H9 (cell line): Measurements from ENCODE around the gene FKBP8. TPM values are rescaled to one million over a fixed set of nuclear protein-coding genes. Genes with fewer than 3 reads are reported as not detected.

Experiments used
- DNase-seq: peaks from one replicate; pipeline ENCODE4 v3.0.0-alpha.2; 2017
- H2AFZ ChIP-seq: one replicate; pipeline ENCODE4 v1.6.1; 2013; ENCODE audit warnings: mild to moderate bottlenecking, low read length, control low read depth, moderate library complexity
- H2AK5ac ChIP-seq: 2 replicates; pipeline ENCODE4 v1.6.1; 2013; ENCODE audit warnings: low read length, control low read depth, mixed read lengths; ENCODE audit not compliant: insufficient read length
- H2BK120ac ChIP-seq: one replicate; pipeline ENCODE4 v1.6.1; 2013; ENCODE audit warnings: low read depth, mild to moderate bottlenecking, low read length, control low read depth, inconsistent platforms; ENCODE audit not compliant: poor library complexity, severe bottlenecking
- H2BK12ac ChIP-seq: 2 replicates; pipeline ENCODE4 v1.6.1; 2013; ENCODE audit warnings: low read length, control low read depth, mixed read lengths, low read depth; ENCODE audit not compliant: insufficient read length
- H2BK15ac ChIP-seq: 2 replicates; pipeline ENCODE4 v1.6.1; 2013; ENCODE audit warnings: low read depth, low read length, control low read depth
- H2BK20ac ChIP-seq: one replicate; pipeline ENCODE4 v1.6.1; 2013; ENCODE audit warnings: low read depth, mild to moderate bottlenecking, low read length, control low read depth, inconsistent platforms; ENCODE audit not compliant: poor library complexity, severe bottlenecking
- H2BK5ac ChIP-seq: 2 replicates; pipeline ENCODE4 v1.6.1; 2013; ENCODE audit warnings: low read length, control low read depth, mixed read lengths; ENCODE audit not compliant: insufficient read length
- H3K14ac ChIP-seq: 2 replicates; pipeline ENCODE4 v1.6.1; 2013; ENCODE audit warnings: low read length, control low read depth; ENCODE audit not compliant: insufficient read depth
- H3K18ac ChIP-seq: 2 replicates; pipeline ENCODE4 v1.6.1; 2013; ENCODE audit warnings: low read depth, mild to moderate bottlenecking, mixed read lengths, low read length, control low read depth; ENCODE audit not compliant: insufficient read length
- H3K23ac ChIP-seq: 2 replicates; pipeline ENCODE4 v1.6.1; 2013; ENCODE audit warnings: low read length, control low read depth, mixed read lengths, low read depth; ENCODE audit not compliant: insufficient read length
- H3K23me2 ChIP-seq: 2 replicates; pipeline ENCODE4 v1.6.1; 2013; ENCODE audit warnings: low read depth, mild to moderate bottlenecking, mixed read lengths, low read length, control low read depth; ENCODE audit not compliant: insufficient read length, poor library complexity, severe bottlenecking
- H3K27ac ChIP-seq: 2 replicates; pipeline ENCODE4 v1.5.1; 2013; ENCODE audit warnings: low read length, control low read depth, mixed read lengths, low read depth; ENCODE audit not compliant: insufficient read length
- H3K27me3 ChIP-seq: 2 replicates; pipeline ENCODE4 v1.6.1; 2013; ENCODE audit warnings: low read length, control low read depth, inconsistent platforms; ENCODE audit not compliant: insufficient read depth
- H3K4ac ChIP-seq: 2 replicates; pipeline ENCODE4 v1.6.1; 2013; ENCODE audit warnings: low read depth, mild to moderate bottlenecking, control low read depth, inconsistent platforms, low read length, moderate library complexity
- H3K4me1 ChIP-seq: 2 replicates; pipeline ENCODE4 v1.6.1; 2013; ENCODE audit warnings: low read length, control low read depth, inconsistent platforms; ENCODE audit not compliant: insufficient read depth
- H3K4me2 ChIP-seq: 2 replicates; pipeline ENCODE4 v1.6.1; 2013; ENCODE audit warnings: low read length, control low read depth, mixed read lengths; ENCODE audit not compliant: insufficient read length, insufficient read depth
- H3K56ac ChIP-seq: 2 replicates; pipeline ENCODE4 v1.6.1; 2013; ENCODE audit warnings: low read depth, mild to moderate bottlenecking, mixed read lengths, low read length, control low read depth; ENCODE audit not compliant: insufficient read length
- H3K79me1 ChIP-seq: 2 replicates; pipeline ENCODE4 v1.6.1; 2013; ENCODE audit warnings: low read depth, mild to moderate bottlenecking, moderate library complexity, low read length, control low read depth, inconsistent platforms; ENCODE audit not compliant: insufficient read depth, poor library complexity, severe bottlenecking
- H3K79me2 ChIP-seq: 2 replicates; pipeline ENCODE4 v1.6.1; 2013; ENCODE audit warnings: low read length, control low read depth, inconsistent platforms; ENCODE audit not compliant: insufficient read depth
- H3K9ac ChIP-seq: 2 replicates; pipeline ENCODE4 v1.6.1; 2013; ENCODE audit warnings: low read length, control low read depth, mixed read lengths; ENCODE audit not compliant: insufficient read length; ENCODE audit errors: extremely low read depth
- H3K9me3 ChIP-seq: one replicate; pipeline ENCODE4 v1.6.1; 2013; ENCODE audit warnings: low read depth, low read length, inconsistent platforms; ENCODE audit not compliant: control insufficient read depth
- H3T11ph ChIP-seq: one replicate; pipeline ENCODE4 v1.6.1; 2013; ENCODE audit warnings: mild to moderate bottlenecking, low read length, control low read depth, inconsistent platforms
- H4K20me1 ChIP-seq: one replicate; pipeline ENCODE4 v1.6.1; 2013; ENCODE audit not compliant: control insufficient read depth, insufficient read length, insufficient read depth
- H4K5ac ChIP-seq: 2 replicates; pipeline ENCODE4 v1.6.1; 2013; ENCODE audit warnings: low read depth, mild to moderate bottlenecking, mixed read lengths, low read length, control low read depth; ENCODE audit not compliant: insufficient read length
- H4K8ac ChIP-seq: replicated peaks from 2 replicates; pipeline ENCODE4 v1.6.1; 2013; ENCODE audit warnings: low read length, control low read depth, mixed read lengths, low read depth; ENCODE audit not compliant: insufficient read length
- H4K91ac ChIP-seq: 2 replicates; pipeline ENCODE4 v1.6.1; 2013; ENCODE audit warnings: low read depth, mild to moderate bottlenecking, moderate library complexity, mixed read lengths, low read length, control low read depth; ENCODE audit not compliant: insufficient read length
- H3K27ac Mint-ChIP-seq, 3 experiments: 2 replicates in 2 of 3; 3 replicates in 1 of 3; pipeline ENCODE4 v1.8.0; 2020 to 2021; ENCODE audit warnings: mixed read lengths in 3 of 3, mild to moderate bottlenecking in 1 of 3, moderate library complexity in 1 of 3
- H3K27me3 Mint-ChIP-seq: 2 replicates; pipeline ENCODE4 v1.8.0; 2021; ENCODE audit warnings: low read depth, mild to moderate bottlenecking, moderate library complexity, mixed read lengths
- H3K36me3 Mint-ChIP-seq, 3 experiments: 2 replicates in 2 of 3; 3 replicates in 1 of 3; pipeline ENCODE4 v1.8.0; 2020 to 2021; ENCODE audit warnings: low read depth in 3 of 3, mixed read lengths in 3 of 3; ENCODE audit not compliant: insufficient read depth in 1 of 3
- H3K4me1 Mint-ChIP-seq, 2 experiments: 2 replicates each; pipeline ENCODE4 v1.8.0; 2020; ENCODE audit warnings: mixed read lengths in 2 of 2
- H3K4me3 Mint-ChIP-seq, 2 experiments: 2 replicates in 1 of 2; 3 replicates in 1 of 2; pipeline ENCODE4 v1.8.0; 2020 to 2021; ENCODE audit warnings: mild to moderate bottlenecking in 2 of 2, mixed read lengths in 2 of 2, moderate library complexity in 1 of 2
- H3K9me3 Mint-ChIP-seq, 2 experiments: 2 replicates in 1 of 2; 3 replicates in 1 of 2; pipeline ENCODE4 v1.8.0; 2020; ENCODE audit warnings: mild to moderate bottlenecking in 2 of 2, mixed read lengths in 2 of 2, moderate library complexity in 1 of 2
- CTCF ChIP-seq: fragments of 200-600 bp; sonication (generic); conservative IDR thresholded peaks from 3 replicates; pipeline ENCODE4 v1.8.0; 2021; ENCODE audit warnings: antibody characterized with exemption, mild to moderate bottlenecking
- WGBS: extraction: QIAGEN DNeasy Blood & Tissue Kit; methylation state at CpG from one replicate; pipeline ENCODE4 v1.1.7; 2013; ENCODE audit warnings: missing lambda C conversion rate, low lambda C conversion rate, mixed read lengths; ENCODE audit not compliant: insufficient read length; ENCODE audit errors: extremely low coverage; 5-methylcytosine and 5-hydroxymethylcytosine counted together
- total RNA-seq: library from RNA; stranded (reverse); gene quantifications from 2 replicates; pipeline ENCODE4 v1.2.1, GENCODE V29; 2021

The FKBP8 gene
- total RNA-seq, 1 experiment from 2014 or later: 308 TPM

- Histone ChIP-seq H3K27me3 (no peaks in the 10 kb centered on the region), H3K23ac (no peak overlapping the region), H2BK20ac (no peak overlapping the region), H3K79me2 (peaks cover 6% of the 10 kb centered on the region; the same call in 1 of the 2 replicates), H3K9ac (no peak overlapping the region), H4K8ac (no peak overlapping the region), H3K79me1 (no peaks in the 10 kb centered on the region), H3K4ac (no peak overlapping the region), H3K27ac (no peak overlapping the region), H4K20me1 (no peaks in the 10 kb centered on the region), H3K23me2 (peaks cover 6% of the 10 kb centered on the region), H4K91ac (no peak overlapping the region), H2AFZ (no peak overlapping the region), H2BK5ac (no peak overlapping the region), H3T11ph (no peak overlapping the region), H3K56ac (no peak overlapping the region), H3K4me2 (peak overlapping the region; percentile 65), H4K5ac (no peak overlapping the region), H2BK120ac (no peak overlapping the region), H2BK15ac (no peak overlapping the region), H2AK5ac (no peak overlapping the region), H3K9me3 (no peaks in the 10 kb centered on the region), H3K14ac (no peak overlapping the region), H3K18ac (no peak overlapping the region), H2BK12ac (no peak overlapping the region), H3K4me1 (no peaks in the 10 kb centered on the region)
- no peak for DNase-seq
- H3K27ac Mint-ChIP-seq: peak overlapping the region in 1 of 3 experiments; percentile 21; a peak in 2 of 7 replicates
- H3K27me3 Mint-ChIP-seq: no peaks in the 10 kb centered on the region
- TF ChIP-seq CTCF: no peak
- WGBS: no CpG with 5 or more reads among the region's 3 CpGs
- H3K4me1 Mint-ChIP-seq: peaks cover 5 to 8% of the 10 kb centered on the region in 2 experiments
- no peaks in the 10 kb centered on the region for H3K9me3 Mint-ChIP-seq
- peaks cover 3 to 20% (median 19%) of the 10 kb centered on the region in 3 experiments; a peak in 6 of 7 replicates for H3K36me3 Mint-ChIP-seq
- peak overlapping the region; percentile 88 to 96 for H3K4me3 Mint-ChIP-seq
Observed at GRCh38 chr19:18558604-18559003, 15.2 kb upstream of the FKBP8 start.
